Raji (cell line): ENCODE measurements around the gene FOXQ1.

Experiments used
- POLR2A ChIP-seq: IDR thresholded peaks from 2 replicates; pipeline ENCODE4 v1.6.1; 2011; ENCODE audit warnings: low read depth, low read length, control low read depth; ENCODE audit not compliant: insufficient read depth

Gene FOXQ1

GRCh38 chr6:1326535-1327121 is 14.7 kb downstream of the FOXQ1 start:
- no peak for TF ChIP-seq POLR2A

- no peak for TF ChIP-seq POLR2A
Observed at GRCh38 chr6:1327630-1328029, 15.7 kb downstream of the FOXQ1 start.

DNA sequence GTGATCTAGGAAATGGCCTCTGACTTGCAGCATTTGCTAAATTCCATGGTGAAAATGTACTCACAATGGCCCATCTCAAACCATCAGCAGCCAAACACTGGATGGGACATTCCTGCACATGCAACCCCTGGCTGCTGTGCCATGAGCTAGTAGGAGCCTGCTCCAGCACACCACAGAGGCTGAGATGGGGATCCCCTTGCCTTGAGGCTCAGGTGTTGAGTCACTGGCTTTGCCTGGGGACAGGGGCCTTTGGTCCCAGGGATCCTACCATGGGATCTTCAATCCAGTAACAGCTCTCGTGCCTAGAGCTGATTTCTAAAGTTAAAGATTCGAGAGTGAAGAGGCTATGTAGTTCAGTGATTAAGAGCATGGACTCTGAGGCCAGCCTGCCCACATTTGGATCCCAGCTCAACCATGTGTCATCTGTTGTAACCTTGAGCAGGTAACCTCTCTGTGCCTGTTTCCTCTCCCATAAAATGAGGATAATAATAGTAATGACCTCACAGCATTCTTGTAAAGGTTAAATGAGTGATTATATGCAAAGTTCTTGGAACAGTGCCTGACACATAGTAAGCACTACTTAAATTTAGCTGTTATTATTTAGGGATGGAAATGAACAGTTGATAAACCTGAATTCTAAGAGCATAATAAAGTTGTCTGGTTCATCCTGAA is 16.4 kb downstream of the FOXQ1 start:
- TF ChIP-seq POLR2A = no peak

DNA sequence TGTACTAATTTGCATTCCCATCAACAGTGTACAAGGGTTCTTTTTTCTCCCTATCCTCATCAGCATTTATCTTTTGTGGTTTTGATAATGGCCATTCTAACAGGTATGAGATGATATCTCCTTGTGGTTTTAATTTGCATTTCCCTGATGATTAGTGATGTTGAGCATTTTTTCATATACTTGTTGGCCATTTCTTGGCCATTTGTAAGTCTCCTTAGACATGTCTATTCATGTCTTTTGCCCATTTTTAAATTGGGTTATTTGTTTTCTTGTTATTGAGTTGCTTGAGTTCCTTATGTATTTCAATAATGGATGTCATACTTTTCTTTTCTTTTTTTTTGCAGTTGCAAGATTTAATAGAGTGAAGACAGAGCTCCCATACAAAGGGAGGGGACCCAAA is 17.8 kb downstream of the FOXQ1 start:
- no peak for TF ChIP-seq POLR2A

DNA sequence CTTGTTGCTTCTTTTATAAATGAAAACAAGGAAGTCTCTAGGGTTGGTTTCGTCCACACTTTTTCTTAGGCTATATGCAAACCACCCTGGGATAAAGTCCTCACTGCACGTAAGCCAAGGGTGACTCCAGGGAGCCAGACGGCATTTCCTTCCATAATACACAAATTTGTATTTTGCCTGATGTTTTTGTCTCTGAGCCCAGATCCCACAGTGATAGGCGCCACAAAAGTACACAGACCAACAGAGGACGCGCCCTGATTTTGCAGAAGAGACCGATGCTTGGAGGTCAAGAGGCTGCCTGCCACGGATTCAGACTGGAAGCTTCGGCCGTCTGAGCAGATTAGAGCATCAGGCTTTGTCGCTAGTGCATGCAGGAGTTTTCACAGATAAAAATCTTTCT is 22.8 kb downstream of the FOXQ1 start:
- no peak for TF ChIP-seq POLR2A

GRCh38 chr6:1335367-1336037 is 23.6 kb downstream of the FOXQ1 start:
- no peak for TF ChIP-seq POLR2A

DNA sequence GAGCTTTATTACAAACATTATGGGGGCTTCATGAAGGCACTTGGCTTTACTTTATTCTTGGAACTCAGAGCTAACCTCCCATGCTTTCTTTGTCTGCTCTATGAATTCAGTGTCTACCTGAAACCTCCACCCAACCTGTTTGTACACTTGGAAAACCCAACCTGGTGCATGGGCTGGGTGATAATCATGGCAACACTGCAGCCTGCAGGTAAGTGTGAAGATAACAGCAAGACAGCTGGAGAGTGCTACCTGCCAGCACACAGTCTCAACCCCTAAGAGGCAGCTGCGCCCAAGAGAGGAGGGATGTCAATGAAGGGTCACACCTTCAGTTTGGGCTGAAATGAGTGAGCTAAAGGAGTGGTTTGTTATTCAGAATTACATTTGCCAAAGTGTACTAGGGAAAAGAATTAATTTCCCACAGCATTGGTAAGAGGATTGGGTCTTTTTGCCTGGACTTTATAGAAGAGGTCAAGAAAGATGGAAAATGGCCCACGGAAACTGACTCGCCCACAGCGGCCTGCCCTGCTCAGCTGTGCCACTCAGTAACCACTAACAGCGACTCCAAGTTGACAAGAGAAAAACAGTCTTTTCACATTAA is 24.4 kb downstream of the FOXQ1 start:
- no peak for TF ChIP-seq POLR2A

DNA sequence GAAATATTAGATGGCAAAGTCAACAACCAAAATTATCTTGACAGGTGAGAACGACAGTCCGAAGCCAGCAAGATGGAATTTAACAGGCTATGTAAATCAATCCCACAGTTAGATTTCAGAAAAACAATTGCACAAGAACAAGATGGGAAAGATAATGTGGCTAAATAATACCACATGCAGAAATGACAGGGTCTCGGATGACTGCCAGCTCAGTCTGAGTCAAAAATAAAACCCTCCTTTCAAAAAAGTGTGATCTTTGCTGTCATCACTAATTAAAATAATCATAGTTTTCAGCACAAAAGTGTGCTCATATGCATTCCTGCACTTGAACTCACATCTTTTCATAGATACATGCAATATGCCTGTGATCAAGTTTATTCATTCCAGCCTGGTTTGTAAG is 25.9 kb downstream of the FOXQ1 start:
- TF ChIP-seq POLR2A = no peak

DNA sequence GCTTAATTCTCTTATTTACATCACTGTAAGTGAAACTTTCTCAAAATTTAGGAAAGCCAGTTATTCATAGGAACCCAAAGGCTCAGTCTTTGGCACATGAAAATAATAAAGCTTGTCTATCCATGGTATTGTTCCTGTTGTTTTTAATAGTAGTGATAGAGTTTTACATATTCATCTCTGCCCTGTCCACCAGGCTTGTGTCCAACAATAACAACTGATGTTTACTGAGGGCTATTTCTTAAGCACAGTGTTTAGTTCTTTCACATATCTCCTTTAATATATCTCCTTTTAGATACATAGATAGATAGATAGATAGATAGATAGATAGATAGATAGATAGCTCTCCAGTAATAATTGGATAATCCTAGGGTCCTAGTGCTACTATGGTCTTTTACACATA is 34.2 kb downstream of the FOXQ1 start:
- TF ChIP-seq POLR2A = no peak

DNA sequence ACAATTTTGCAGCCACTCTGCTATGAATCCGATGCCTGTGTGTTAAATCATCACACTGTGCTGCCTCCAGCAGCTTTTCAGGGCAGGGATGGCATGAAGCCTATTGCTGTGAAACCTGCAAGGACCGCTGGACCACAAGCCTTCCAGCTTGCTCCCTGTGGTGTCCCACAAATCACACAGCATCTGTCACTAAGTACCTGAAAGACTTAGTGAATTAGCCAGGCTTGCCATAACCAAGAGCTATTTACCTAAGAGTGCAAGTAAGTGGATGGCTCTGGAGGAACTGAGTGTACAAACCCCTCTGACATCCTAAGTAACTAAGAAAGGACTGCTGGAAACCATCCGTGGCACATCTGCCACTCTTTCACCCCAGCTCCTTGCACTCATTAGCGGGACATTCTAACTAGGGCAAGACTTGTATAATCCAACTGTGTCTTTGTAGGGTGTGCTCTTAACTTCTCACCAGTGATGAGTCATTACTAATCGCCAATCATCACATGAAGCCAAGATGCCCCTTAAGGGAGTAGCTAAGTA is 34.7 kb downstream of the FOXQ1 start:
- TF ChIP-seq POLR2A = no peak

GRCh38 chr6:1347161-1347560 is 35.3 kb downstream of the FOXQ1 start:
- TF ChIP-seq POLR2A = no peak

- no peak for TF ChIP-seq POLR2A
Observed at GRCh38 chr6:1348675-1349074, 36.8 kb downstream of the FOXQ1 start.

DNA sequence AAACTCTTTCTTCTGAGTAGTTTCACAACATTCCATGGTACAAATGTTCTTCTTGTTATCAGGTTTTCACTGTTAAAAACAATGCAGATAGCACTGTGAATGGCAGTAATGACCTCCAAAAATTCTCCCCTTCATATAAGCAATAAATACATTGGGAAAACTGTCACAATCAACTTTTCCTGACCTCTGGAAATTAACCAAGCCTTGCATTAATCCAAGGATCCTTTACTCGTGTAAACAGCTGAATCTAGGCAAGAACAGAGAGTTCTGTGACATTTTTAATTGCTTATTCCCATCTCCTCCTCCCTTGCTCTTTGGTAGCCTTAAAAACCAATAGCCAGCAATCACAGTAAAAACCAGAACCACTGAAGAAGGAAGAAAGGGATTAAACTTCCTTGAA is 37.8 kb downstream of the FOXQ1 start:
- TF ChIP-seq POLR2A = no peak

DNA sequence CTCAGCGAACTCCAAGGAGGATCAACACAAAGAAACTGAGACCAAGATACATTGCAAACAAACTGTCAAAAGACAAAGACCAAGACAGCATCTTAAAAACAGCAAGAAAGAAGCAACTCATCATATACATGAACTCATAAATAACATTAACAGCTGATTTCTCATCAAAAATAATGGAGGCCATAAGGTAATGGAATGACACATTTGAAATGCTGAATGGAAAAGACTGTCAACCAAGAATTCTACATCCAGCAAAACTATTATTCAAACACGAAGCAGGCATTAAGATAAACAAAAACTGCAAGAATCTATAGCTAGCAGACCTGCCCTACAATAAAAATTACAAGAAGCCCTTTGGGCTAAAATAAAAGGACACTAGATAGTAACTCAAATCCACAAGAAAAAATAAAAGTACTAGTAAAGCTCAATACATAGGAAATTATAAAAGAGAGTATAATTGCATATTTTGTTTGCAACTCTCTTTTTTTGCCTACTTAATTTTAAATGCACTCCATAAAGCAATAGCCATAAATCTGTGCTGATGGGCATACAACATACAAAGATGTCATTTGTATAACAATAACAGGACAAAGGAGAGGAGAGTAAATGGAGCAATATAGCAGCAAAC is 39.6 kb downstream of the FOXQ1 start:
- no peak for TF ChIP-seq POLR2A

DNA sequence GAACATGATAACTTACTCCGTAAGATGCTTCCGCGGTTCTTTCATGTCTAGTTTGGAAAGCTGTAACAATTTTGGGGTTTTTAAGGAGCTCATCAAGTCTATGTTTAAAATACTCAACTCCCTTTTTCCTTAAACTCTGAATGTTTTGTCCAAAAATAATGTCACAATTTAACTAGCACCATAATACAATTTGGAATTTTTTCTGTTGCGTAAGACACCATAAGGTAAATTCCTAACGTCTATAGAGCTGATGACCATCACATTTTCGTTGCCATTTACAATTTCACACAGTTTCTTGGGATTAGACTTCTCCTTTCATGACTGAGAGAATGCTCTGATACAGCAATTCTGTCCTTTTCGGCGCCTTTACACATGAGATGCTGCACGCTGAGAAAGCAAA is 50.7 kb downstream of the FOXQ1 start:
- TF ChIP-seq POLR2A = no peak
